GM18505 (cell line): ENCODE data around the gene LANCL2.
A peak's percentile ranks its signal among the peaks of the same experiment; 100 is the strongest.
"Not testable (repeated sequence)": the region's sequence is repeated elsewhere in the genome, so short reads cannot be mapped to it uniquely, and the experiment has no call there.

ENCODE experiments used
- ATAC-seq: cut with Tn5 transposase; IDR thresholded peaks from one replicate; pipeline ENCODE4 v1.9.1; 2021; ENCODE audit not compliant: unreplicated experiment
- POLR2A ChIP-seq: IDR thresholded peaks from 4 replicates; pipeline ENCODE4 v1.6.1; 2011; ENCODE audit warnings: borderline replicate concordance; ENCODE audit not compliant: insufficient read depth, insufficient read length; ENCODE audit errors: extremely low read depth

LANCL2 gene

DNA sequence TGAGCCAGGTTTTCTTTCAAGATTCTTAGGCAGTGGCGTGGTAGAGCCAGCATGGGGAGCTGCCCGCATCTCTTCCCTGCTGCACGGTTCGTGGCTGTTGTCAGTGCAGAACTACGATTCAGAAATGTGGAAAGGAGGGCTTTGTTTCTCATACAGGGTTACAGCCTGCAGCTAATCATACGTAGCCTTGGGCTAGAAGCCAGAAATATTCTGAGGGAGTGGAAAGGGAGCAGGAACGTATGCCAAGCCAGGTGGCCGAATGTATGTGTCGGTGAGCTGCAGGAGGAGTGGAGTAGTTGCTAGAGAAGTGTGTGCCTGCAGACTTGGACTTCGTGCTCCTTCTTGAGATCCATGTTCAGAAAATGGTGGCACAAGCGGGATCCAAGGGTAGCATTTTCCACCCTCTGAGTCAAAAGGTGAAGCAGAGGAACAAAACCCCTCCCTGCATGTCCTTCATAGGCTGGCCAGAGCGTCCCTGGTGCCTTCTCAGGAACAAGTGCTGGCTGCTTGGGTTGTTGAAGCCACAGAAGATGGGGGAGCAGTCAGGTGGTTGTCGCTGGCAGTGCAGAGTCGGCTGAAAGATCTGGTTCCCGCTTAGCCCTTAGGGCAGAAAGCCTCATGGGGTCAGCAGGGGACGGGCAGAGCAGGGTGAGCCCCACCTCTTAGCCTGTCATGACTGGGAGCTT is 40.9 kb downstream of the LANCL2 start:
- no peak for TF ChIP-seq POLR2A
- ATAC-seq, result no peak

DNA sequence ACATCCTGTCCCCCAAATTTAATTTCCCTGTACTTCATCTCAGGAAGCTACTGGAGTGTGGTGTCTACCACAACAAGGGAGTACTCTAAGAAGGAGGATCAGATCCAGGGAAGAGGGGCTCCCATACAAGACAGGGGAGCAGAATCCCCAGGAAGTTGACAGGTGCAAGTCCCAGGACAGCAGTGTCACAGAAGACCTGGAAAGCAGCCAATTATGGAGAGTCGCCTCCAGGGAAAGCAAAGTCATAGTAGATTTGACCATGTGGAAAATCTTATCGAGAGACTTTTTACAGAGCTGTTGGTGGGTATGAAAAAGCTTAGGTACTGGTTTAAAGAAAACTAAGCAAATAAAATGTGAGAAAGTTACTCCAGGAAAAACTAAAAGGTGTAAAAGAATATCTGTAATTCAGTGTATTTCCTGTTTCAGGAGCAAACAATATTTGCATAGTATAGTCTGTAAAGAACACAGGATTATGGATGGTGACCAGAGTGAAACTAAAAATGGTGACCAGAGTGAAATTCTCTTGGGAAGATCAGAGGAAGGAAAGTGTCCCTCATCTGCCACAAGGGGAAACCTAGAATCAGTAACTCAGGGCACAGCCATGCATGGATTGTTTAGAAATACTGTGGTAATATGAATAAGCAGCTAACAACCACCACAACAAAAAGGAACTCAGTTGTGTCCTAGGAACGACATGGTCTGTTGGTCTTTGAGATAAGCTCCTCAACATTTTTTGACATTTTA is 44.5 kb downstream of the LANCL2 start:
- no peak for TF ChIP-seq POLR2A
- no peak for ATAC-seq

DNA sequence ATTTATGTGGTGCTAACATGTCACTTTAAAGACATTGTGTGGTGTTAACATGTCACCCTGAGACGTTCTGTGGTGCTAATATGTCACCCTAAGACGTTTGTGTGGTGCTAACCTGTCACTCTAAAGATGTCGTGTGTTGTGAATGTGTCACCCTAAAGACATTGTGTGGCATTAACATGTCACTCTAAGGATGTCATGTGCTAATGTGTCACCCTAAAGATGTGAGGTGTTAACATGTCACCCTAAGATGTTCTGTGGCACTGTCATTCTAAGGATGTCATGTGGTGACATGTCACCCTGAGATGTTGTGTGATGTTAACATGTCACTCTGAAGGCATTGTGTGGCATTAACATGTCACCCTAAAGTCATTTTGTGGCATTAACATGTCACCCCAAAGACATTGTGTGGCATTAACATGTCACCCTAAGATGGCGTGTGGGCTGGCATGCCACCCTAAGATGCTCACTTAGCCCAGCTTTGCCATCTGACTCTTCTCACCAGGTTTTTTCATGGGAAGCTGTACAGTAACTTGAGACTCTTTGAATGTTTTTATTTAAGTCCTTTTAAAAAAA is 45.6 kb downstream of the LANCL2 start:
- no peak for ATAC-seq
- no peak for TF ChIP-seq POLR2A

DNA sequence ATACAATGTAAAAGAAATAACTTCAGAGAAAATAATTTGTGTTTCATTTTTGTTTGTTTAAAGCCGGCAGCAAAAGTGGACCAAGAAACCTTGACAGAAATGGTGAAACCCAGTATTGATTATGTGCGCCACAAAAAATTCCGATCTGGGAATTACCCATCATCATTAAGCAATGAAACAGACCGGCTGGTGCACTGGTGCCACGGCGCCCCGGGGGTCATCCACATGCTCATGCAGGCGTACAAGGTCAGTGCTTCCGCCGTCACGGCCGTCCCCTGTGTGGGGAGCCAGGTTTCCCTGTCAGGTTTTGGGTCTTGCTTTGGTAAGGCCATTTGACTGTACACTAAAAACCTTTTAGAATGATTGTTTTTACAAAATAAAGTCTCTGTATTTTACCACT is 46.7 kb downstream of the LANCL2 start:
- no peak for ATAC-seq
- no peak for TF ChIP-seq POLR2A

DNA sequence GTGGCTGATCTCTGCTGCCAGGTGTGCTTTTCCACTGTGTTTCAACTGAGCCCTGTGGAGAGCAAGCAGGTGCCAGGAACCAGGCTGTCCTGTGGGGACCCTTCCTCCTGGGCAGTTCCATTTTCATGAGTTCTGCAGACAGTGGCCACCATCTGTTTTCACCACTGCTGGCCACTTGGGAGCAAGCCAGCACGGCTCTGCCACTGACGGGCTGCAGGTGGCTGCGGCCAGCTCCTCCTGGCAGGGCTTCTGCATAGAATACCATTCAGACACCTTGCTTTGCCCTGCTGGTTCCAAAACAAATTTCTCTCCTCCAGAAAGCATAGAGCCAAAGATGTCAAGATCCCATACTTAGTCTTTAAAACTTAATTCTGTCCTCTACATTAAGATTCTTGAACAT is 48.3 kb downstream of the LANCL2 start:
- TF ChIP-seq POLR2A, result no peak
- ATAC-seq, result no peak

DNA sequence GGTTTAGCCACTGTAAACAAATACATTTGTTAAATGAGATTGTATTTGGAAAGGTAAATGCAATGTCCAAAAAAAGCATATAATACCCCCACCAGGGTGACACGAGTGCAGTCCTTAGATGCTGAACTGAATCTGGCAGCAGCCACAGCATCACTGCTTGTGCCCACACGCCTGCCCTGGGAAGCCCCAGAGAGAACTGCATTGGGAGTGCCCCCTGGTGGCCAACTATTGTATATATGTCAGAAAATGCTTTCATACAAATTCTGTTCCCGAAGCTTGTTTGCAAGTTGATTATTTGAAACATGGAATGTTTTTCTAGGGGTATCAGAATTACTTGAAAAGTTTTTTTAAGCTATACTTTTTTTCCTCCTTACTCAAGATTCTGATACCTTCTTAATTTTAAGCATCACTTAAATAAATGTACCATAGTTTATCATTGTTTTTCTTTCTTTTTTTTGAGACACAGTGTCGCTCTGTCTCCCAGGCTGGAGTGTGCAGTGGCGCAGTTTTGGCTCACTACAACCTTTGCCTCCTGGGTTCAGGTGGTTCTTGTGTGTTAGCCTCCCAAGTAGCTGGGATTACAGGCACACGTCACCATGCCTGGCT is 50.1 kb downstream of the LANCL2 start:
- TF ChIP-seq POLR2A, result no peak
- peak; percentile 91 for ATAC-seq

DNA sequence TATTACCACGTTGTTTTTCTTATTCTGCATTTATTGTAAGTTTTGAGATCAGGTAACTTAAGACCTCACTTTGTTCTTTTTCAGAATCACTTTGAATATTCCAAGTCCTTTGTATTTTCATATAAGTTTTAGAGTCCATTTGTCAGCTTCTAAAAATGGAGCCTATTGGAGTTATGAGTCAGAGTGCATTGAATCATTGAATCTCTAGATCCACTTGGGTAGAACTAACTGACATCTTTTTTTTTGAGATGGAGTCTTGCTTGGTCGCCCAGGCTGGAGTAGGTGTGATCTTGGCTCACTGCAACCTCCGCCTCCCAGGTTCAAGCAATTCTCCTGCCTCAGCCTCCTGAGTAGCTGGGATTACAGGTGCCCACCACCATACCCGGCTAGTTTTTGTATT is 52.3 kb downstream of the LANCL2 start:
- not testable (repeated sequence) for ATAC-seq

DNA sequence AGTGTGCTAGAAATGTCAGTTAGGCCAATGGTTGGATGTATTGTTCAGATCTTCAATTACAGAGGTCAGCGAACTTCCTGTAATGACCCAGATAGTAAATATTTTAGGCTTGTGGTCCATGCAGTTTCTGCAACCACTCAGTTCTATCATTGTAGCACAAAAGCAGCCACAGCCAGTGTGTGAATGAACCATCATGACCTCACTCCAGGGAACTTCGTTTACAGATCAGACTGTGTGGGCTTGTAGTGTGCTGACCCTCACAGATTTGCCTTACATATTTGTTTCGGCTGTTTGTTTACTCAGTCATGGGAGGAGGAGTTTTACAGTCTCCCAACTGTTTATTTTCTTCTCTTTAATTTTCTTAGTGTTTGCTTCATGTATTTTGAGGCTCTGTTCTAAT is 55.4 kb downstream of the LANCL2 start:
- TF ChIP-seq POLR2A, result no peak
- no peak for ATAC-seq

DNA sequence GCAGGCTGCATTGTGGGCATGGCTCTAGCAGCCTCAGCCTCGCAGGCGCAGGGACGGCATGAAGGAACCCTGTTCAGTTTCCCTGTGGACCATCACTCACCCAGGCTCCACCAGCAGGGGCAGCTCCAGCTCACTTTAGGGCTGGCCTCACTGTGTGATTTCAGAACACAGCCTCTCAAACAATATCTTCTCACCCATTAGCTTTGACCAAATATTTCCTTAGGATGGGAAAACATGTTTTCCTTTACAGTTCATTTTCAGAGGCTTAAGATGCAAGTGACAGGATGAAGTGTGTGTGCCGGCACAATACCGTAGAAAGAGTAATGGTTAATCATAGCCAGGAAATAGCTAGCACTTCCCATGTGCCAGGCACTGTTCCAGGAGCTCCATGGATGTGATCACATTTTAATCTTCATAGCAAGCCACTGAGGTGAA is 58.2 kb downstream of the LANCL2 start:
- ATAC-seq, result no peak
- no peak for TF ChIP-seq POLR2A

DNA sequence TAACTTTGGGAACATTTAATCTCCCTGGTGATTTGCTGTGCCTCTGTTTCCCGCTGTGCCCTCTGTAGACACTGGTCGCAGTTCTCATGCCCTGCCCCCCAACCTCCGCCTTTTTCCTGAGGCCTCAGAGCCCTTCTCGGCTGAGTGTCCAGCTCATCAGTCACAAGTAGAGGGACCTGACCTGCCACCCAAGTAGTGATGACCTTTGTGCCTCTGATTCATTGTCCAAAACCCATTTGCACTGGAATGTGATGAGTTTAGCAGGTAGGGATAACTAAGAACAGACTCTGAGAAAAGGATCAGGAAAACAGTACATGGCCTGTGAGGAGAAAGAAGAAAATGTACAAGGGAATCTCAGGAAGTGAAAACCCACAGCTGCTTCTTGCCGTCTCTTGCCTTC is 58.8 kb downstream of the LANCL2 start:
- ATAC-seq, result no peak
- TF ChIP-seq POLR2A, result no peak

DNA sequence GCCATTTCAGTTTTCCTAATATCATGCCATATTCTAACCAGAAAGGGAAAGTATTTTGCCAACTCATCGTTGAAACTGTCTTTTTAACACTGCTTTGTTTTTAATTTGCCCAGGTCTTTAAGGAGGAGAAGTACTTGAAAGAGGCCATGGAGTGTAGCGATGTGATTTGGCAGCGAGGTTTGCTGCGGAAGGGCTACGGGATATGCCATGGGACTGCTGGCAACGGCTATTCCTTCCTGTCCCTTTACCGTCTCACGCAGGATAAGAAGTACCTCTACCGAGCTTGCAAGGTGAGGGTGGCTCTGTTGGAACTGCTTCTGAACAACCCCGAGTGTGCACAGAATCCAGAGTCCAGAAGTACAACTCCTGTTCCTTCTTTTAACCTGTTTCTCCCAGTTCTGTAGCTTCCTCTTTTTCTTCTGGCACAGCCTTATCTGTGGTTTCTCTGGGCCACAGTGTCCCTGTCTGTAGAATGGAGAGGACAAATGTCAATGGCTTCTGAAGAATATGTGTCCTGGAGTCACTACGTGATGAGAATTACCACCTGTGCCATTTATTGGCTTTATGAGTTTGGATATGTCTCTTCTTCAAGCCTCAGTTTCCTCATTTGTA is 60.1 kb downstream of the LANCL2 start:
- no peak for ATAC-seq
- no peak for TF ChIP-seq POLR2A

DNA sequence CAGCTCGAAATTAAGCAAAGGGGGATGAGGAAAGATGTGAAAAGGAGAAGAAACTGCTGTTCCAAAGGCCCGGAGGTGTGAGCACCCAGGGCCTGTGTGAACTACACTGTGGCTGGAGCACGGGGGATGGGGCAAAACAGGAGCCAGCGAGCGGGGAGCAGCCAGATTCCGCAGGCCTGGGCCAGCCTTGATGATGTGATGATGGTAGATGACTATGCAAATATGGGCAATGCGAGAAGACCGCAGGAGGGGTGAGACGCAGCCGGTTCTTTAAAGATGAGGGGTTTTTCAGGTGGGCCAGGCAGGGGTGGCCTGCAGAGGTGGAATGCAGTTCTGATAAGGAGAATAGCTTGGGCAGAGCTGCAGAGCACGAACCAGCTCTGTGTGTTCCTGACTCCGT is 61.5 kb downstream of the LANCL2 start:
- no peak for ATAC-seq
- no peak for TF ChIP-seq POLR2A

DNA sequence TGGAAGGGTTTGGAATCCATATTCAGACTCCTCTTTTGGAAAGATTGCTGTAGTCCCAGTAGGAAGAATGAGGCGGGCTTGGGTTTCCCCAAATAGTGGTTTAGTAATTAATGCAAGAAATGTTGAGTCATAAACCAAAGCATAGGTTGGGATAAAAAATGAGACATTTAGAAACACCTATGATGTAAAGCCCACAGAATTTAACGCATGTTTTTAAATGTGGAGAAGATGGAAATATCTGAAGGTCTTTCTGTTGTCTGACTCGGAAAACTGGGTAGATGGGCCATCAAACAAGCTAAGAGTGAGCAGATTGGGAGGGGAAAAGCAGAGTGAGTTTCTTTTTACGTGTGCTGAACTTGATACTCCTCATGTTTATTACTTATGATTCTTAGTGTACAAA is 62.2 kb downstream of the LANCL2 start:
- no peak for ATAC-seq
- no peak for TF ChIP-seq POLR2A
